SH-SY5Y (cell line): ENCODE data around the gene PRR4.

Source experiments
- GATA2 ChIP-seq: IDR thresholded peaks from 2 replicates; pipeline ENCODE4 v1.6.1; 2011; ENCODE audit warnings: mild to moderate bottlenecking, low read depth, low read length
- GATA3 ChIP-seq: IDR thresholded peaks from 2 replicates; pipeline ENCODE4 v1.6.1; 2011; ENCODE audit warnings: low read depth, mild to moderate bottlenecking, low read length, moderate library complexity

DNA sequence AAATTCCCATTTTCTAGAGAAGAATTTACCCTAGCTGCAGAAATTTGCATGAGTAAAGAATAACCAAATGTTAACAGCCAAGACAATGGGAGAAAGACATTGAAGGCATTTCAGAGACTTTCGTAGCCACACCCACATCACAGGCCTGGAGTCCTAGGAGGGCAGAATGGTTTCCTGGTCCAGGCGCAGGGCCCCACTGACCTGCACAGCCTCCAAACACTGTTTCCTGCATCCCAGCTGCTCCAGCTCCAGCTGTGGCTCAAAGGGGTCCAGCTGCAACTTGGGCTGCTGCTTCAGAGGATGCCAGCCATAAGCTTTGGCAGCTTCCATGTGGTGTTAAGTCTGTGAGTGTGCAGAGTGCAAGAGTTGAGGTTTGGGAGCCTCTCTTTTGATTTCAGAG is 6.5 kb upstream of the PRR4 start:
- no peak for TF ChIP-seq GATA3
- TF ChIP-seq GATA2, result no peak
